ENCODE measurements around the gene GPR22.
A peak's percentile ranks its signal among the peaks of the same experiment; 100 is the strongest.

The GPR22 gene

GRCh38 chr7:107495516-107495915, 25.7 kb downstream of the GPR22 start:
- ChIA-PET CTCF (no interaction called here), POLR2A (no interaction called here)
- DNase-seq (ENCODE audit: extremely low spot score), result no peak
- no peak for TF ChIP-seq TARDBP (IDR thresholded peaks at IDR 0.05)
- no peak for TF ChIP-seq HDGF (IDR thresholded peaks at IDR 0.05; ENCODE audit: borderline replicate concordance)
- no peak for TF ChIP-seq ZNF384 (IDR thresholded peaks at IDR 0.05)
- TF ChIP-seq ARNT (IDR thresholded peaks at IDR 0.05), result no peak
- no peak for TF ChIP-seq CTBP1 (IDR thresholded peaks at IDR 0.05; ENCODE audit: borderline replicate concordance)
- no peak for TF ChIP-seq PKNOX1 (IDR thresholded peaks at IDR 0.05)
- no peak for TF ChIP-seq SUZ12 (IDR thresholded peaks at IDR 0.05)
- TF ChIP-seq BHLHE40 (IDR thresholded peaks at IDR 0.05; ENCODE audit: borderline replicate concordance), result no peak
- TF ChIP-seq FOXM1 (IDR thresholded peaks at IDR 0.05; ENCODE audit: borderline replicate concordance), result no peak
- TF ChIP-seq NFRKB (IDR thresholded peaks at IDR 0.05), result no peak
- no peak for TF ChIP-seq LEF1 (IDR thresholded peaks at IDR 0.05; ENCODE audit: borderline replicate concordance)
- no peak for TF ChIP-seq ELF4 (IDR thresholded peaks at IDR 0.05)
- no peak for TF ChIP-seq SP1 (IDR thresholded peaks at IDR 0.05)

GRCh38 chr7:107499731-107500130, 29.9 kb downstream of the GPR22 start:
- CTCF ChIA-PET, result no interaction called here
- TF ChIP-seq HDGF (IDR thresholded peaks at IDR 0.05; ENCODE audit: borderline replicate concordance), result no peak
- DNase-seq (ENCODE audit: extremely low spot score), result no peak
- POLR2A ChIA-PET, result no interaction called here

- CTCF ChIA-PET, result interaction anchor here (0.6 to 1.0 kb wide), 6 partner anchors 39 to 319 kb away, joined by 3 read pairs; no protein-coding TSS in a partner anchor
- DNase-seq (ENCODE audit: extremely low spot score), result peak; percentile 17
- POLR2A ChIA-PET, result interaction anchor here (1.0 kb wide), 1 partner anchor 62 kb away, joined by 3 read pairs; the partner anchor contains the start of genes COG5 and DUS4L
- TF ChIP-seq HDGF (IDR thresholded peaks at IDR 0.05; ENCODE audit: borderline replicate concordance), result no peak
- TF ChIP-seq ARNT (IDR thresholded peaks at IDR 0.05), result no peak
- TF ChIP-seq SUZ12 (IDR thresholded peaks at IDR 0.05), result no peak
- no peak for TF ChIP-seq NFRKB (IDR thresholded peaks at IDR 0.05)
- no peak for TF ChIP-seq L3MBTL2 (conservative IDR thresholded peaks at IDR 0.05)
- TF ChIP-seq ELF4 (IDR thresholded peaks at IDR 0.05), result no peak
- TF ChIP-seq FOXM1 (IDR thresholded peaks at IDR 0.05; ENCODE audit: borderline replicate concordance), result no peak
- no peak for TF ChIP-seq CTBP1 (IDR thresholded peaks at IDR 0.05; ENCODE audit: borderline replicate concordance)
- no peak for TF ChIP-seq ZNF384 (IDR thresholded peaks at IDR 0.05)
- TF ChIP-seq TARDBP (IDR thresholded peaks at IDR 0.05), result no peak
- no peak for TF ChIP-seq FOXA1 (IDR thresholded peaks at IDR 0.05)
Observed at GRCh38 chr7:107501593-107501992, 31.7 kb downstream of the GPR22 start.

GRCh38 chr7:107502154-107502553, 32.3 kb downstream of the GPR22 start:
- ChIA-PET CTCF (interaction anchor here (0.6 to 0.8 kb wide), 3 partner anchors 115 to 320 kb away, joined by 3 read pairs; no protein-coding TSS in a partner anchor), POLR2A (no interaction called here)
- TF ChIP-seq LEF1 (IDR thresholded peaks at IDR 0.05; ENCODE audit: borderline replicate concordance) (no peak), L3MBTL2 (conservative IDR thresholded peaks at IDR 0.05) (peak; percentile 20; the same call in 1 of the 2 replicates)
- no peak for DNase-seq (ENCODE audit: extremely low spot score)

GRCh38 chr7:107502797-107503196, 32.9 kb downstream of the GPR22 start:
- ChIA-PET POLR2A (no interaction called here), CTCF (no interaction called here)
- TF ChIP-seq TARDBP (IDR thresholded peaks at IDR 0.05) (no peak), PKNOX1 (IDR thresholded peaks at IDR 0.05) (no peak), NFRKB (IDR thresholded peaks at IDR 0.05) (no peak), ARNT (IDR thresholded peaks at IDR 0.05) (no peak), HDGF (IDR thresholded peaks at IDR 0.05; ENCODE audit: borderline replicate concordance) (no peak), SUZ12 (IDR thresholded peaks at IDR 0.05) (no peak), CTBP1 (IDR thresholded peaks at IDR 0.05; ENCODE audit: borderline replicate concordance) (no peak), FOXA1 (IDR thresholded peaks at IDR 0.05) (no peak), LEF1 (IDR thresholded peaks at IDR 0.05; ENCODE audit: borderline replicate concordance) (no peak), L3MBTL2 (conservative IDR thresholded peaks at IDR 0.05) (no peak), FOXK2 (IDR thresholded peaks at IDR 0.05) (no peak), ELF4 (IDR thresholded peaks at IDR 0.05) (no peak), BHLHE40 (IDR thresholded peaks at IDR 0.05; ENCODE audit: borderline replicate concordance) (no peak), ZNF384 (IDR thresholded peaks at IDR 0.05) (no peak), FOXM1 (IDR thresholded peaks at IDR 0.05; ENCODE audit: borderline replicate concordance) (no peak), SP1 (IDR thresholded peaks at IDR 0.05) (no peak)
- DNase-seq (ENCODE audit: extremely low spot score), result no peak

GRCh38 chr7:107503687-107504086, 33.8 kb downstream of the GPR22 start:
- TF ChIP-seq TARDBP (IDR thresholded peaks at IDR 0.05), result no peak
- no peak for DNase-seq (ENCODE audit: extremely low spot score)
- ChIA-PET CTCF (no interaction called here), POLR2A (no interaction called here)

GRCh38 chr7:107505362-107505761, 35.5 kb downstream of the GPR22 start:
- no peak for DNase-seq (ENCODE audit: extremely low spot score)
- TF ChIP-seq FOXK2 (IDR thresholded peaks at IDR 0.05), result no peak
- no peak for TF ChIP-seq HDGF (IDR thresholded peaks at IDR 0.05; ENCODE audit: borderline replicate concordance)
- TF ChIP-seq ELF4 (IDR thresholded peaks at IDR 0.05), result no peak
- TF ChIP-seq BHLHE40 (IDR thresholded peaks at IDR 0.05; ENCODE audit: borderline replicate concordance), result no peak
- no peak for TF ChIP-seq L3MBTL2 (conservative IDR thresholded peaks at IDR 0.05)
- no peak for TF ChIP-seq ZNF384 (IDR thresholded peaks at IDR 0.05)
- no peak for TF ChIP-seq SUZ12 (IDR thresholded peaks at IDR 0.05)
- no peak for TF ChIP-seq FOXM1 (IDR thresholded peaks at IDR 0.05; ENCODE audit: borderline replicate concordance)
- no peak for TF ChIP-seq TARDBP (IDR thresholded peaks at IDR 0.05)
- no peak for TF ChIP-seq SP1 (IDR thresholded peaks at IDR 0.05)
- no peak for TF ChIP-seq ARNT (IDR thresholded peaks at IDR 0.05)
- TF ChIP-seq FOXA1 (IDR thresholded peaks at IDR 0.05), result no peak
- no peak for TF ChIP-seq PKNOX1 (IDR thresholded peaks at IDR 0.05)
- TF ChIP-seq LEF1 (IDR thresholded peaks at IDR 0.05; ENCODE audit: borderline replicate concordance), result no peak
- no peak for TF ChIP-seq NFRKB (IDR thresholded peaks at IDR 0.05)
- POLR2A ChIA-PET, result no interaction called here
- CTCF ChIA-PET, result no interaction called here
